ENCODE measurements around the gene LIFR. TPM values are rescaled to one million over a fixed set of nuclear protein-coding genes. Genes with fewer than 3 reads are reported as not detected.

The LIFR gene
- total RNA-seq, 1 experiment from 2014 or later: 10.6 TPM

GRCh38 chr5:38472541-38472940 is 83.9 kb downstream of the LIFR start (continued):
- TF ChIP-seq, protein P1, sequence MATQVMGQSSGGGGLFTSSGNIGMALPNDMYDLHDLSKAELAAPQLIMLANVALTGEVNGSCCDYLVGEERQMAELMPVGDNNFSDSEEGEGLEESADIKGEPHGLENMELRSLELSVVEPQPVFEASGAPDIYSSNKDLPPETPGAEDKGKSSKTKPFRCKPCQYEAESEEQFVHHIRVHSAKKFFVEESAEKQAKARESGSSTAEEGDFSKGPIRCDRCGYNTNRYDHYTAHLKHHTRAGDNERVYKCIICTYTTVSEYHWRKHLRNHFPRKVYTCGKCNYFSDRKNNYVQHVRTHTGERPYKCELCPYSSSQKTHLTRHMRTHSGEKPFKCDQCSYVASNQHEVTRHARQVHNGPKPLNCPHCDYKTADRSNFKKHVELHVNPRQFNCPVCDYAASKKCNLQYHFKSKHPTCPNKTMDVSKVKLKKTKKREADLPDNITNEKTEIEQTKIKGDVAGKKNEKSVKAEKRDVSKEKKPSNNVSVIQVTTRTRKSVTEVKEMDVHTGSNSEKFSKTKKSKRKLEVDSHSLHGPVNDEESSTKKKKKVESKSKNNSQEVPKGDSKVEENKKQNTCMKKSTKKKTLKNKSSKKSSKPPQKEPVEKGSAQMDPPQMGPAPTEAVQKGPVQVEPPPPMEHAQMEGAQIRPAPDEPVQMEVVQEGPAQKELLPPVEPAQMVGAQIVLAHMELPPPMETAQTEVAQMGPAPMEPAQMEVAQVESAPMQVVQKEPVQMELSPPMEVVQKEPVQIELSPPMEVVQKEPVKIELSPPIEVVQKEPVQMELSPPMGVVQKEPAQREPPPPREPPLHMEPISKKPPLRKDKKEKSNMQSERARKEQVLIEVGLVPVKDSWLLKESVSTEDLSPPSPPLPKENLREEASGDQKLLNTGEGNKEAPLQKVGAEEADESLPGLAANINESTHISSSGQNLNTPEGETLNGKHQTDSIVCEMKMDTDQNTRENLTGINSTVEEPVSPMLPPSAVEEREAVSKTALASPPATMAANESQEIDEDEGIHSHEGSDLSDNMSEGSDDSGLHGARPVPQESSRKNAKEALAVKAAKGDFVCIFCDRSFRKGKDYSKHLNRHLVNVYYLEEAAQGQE (IDR thresholded peaks at IDR 0.05; ENCODE audit: low read depth): no peak

DNA sequence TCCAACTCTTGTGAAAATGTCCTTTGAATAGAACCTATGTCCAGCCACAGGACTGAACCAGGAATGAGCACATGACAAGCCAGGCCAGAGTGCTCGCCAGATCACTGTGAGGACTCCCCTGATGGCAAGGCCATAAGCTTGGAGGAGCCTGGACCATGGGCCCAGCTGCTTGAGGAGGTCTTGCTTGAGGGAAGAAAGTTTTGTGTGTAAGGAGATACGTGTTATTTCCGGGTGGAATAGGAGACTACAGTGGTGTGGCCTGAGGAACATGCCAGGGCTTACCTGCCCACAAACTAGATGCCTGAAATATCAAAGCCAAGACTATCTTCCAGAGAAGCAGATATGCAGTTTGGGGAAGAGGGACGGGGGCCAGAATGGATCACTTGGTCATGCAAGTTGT is 84.7 kb downstream of the LIFR start:
- ChIA-PET RAD21 (ENCODE audit: low non-redundant PET in 1 of 2, low total read pairs in 2 of 2, uncharacterized antibody in 2 of 2, unreplicated experiment in 2 of 2) (no interaction called here), POLR2A (no interaction called here)

More for the DNA sequence above, 84.7 kb downstream of the LIFR start:
- CTCF ChIA-PET: no interaction called here
- no peak overlapping the region for H3K4me2 ChIP-seq (ENCODE audit: low read length)
- ATAC-seq: no peak
- no peak for DNase-seq (ENCODE audit: low read depth, low spot score)
- H4K20me1 ChIP-seq (ENCODE audit: insufficient read depth): no peaks in the 10 kb centered on the region
- intact Hi-C loops (cut with micrococcal nuclease): no loop called here
- H3K9me2 ChIP-seq (ENCODE audit: insufficient read depth): no peaks in the 10 kb centered on the region
- BruUV-seq (replicated peaks): no TSS peak
- no peak overlapping the region for H3K4me3 ChIP-seq (replicated peaks in 1 of 2; ENCODE audit: low read depth in 1 of 2, low read length in 2 of 2)
- no peaks in the 10 kb centered on the region for H3K79me2 ChIP-seq (ENCODE audit: insufficient read depth, low read length)
- H2AFZ ChIP-seq (ENCODE audit: low read depth, low read length, poor library complexity, severe bottlenecking): no peak overlapping the region
- no peak overlapping the region for H3K27ac ChIP-seq (ENCODE audit: low read depth, low read length)
- TF ChIP-seq, protein P2, sequence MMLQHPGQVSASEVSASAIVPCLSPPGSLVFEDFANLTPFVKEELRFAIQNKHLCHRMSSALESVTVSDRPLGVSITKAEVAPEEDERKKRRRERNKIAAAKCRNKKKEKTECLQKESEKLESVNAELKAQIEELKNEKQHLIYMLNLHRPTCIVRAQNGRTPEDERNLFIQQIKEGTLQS (IDR thresholded peaks at IDR 0.05): no peak
- TF ChIP-seq FOSL1 (IDR thresholded peaks at IDR 0.05; ENCODE audit: low read depth) (no peak), POLR2A (IDR thresholded peaks at IDR 0.05; ENCODE audit: borderline replicate concordance, extremely low read depth, insufficient read depth, insufficient read length) (no peak), ZFX (IDR thresholded peaks at IDR 0.05) (no peak), SRF (IDR thresholded peaks at IDR 0.05; ENCODE audit: low read depth) (no peak), RAD21 (IDR thresholded peaks at IDR 0.05; ENCODE audit: low read depth) (no peak), SP1 (IDR thresholded peaks at IDR 0.05; ENCODE audit: low read depth) (no peak), MAX (IDR thresholded peaks at IDR 0.05) (no peak), JUND (IDR thresholded peaks at IDR 0.05) (no peak), ZBTB33 (IDR thresholded peaks at IDR 0.05; ENCODE audit: extremely low read depth, insufficient replicate concordance, low read length) (no peak)
- TF ChIP-seq, protein P3, sequence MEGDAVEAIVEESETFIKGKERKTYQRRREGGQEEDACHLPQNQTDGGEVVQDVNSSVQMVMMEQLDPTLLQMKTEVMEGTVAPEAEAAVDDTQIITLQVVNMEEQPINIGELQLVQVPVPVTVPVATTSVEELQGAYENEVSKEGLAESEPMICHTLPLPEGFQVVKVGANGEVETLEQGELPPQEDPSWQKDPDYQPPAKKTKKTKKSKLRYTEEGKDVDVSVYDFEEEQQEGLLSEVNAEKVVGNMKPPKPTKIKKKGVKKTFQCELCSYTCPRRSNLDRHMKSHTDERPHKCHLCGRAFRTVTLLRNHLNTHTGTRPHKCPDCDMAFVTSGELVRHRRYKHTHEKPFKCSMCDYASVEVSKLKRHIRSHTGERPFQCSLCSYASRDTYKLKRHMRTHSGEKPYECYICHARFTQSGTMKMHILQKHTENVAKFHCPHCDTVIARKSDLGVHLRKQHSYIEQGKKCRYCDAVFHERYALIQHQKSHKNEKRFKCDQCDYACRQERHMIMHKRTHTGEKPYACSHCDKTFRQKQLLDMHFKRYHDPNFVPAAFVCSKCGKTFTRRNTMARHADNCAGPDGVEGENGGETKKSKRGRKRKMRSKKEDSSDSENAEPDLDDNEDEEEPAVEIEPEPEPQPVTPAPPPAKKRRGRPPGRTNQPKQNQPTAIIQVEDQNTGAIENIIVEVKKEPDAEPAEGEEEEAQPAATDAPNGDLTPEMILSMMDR (IDR thresholded peaks at IDR 0.05 in 2 of 3, conservative IDR thresholded peaks at IDR 0.05 in 1 of 3; ENCODE audit: borderline replicate concordance in 1 of 3, insufficient read depth in 1 of 3, low read depth in 2 of 3, low read length in 2 of 3): no peak
- TF ChIP-seq, protein P1 (IDR thresholded peaks at IDR 0.05; ENCODE audit: low read depth): no peak
- no peak overlapping the region for H3K9ac ChIP-seq (ENCODE audit: low read length)
- peaks cover 0 to 23% of the 10 kb centered on the region in 2 experiments; a peak in 2 of 4 replicates for H3K4me1 ChIP-seq (ENCODE audit: control insufficient read depth in 1 of 2, insufficient read depth in 2 of 2, low read length in 2 of 2)
- H3K36me3 ChIP-seq (ENCODE audit: control insufficient read depth in 1 of 2, insufficient read depth in 2 of 2, low read length in 2 of 2): no peaks in the 10 kb centered on the region
- no peaks in the 10 kb centered on the region for H3K9me3 ChIP-seq (ENCODE audit: control insufficient read depth in 1 of 2, insufficient read depth in 1 of 2, low read depth in 1 of 2, low read length in 2 of 2)
- no peaks in the 10 kb centered on the region for H3K27me3 ChIP-seq (ENCODE audit: insufficient read depth, low read length)

Measured in HCT116 (cell line).